HAP-1 (cell line): ENCODE results near the gene FBXO46.
"Not testable (repeated sequence)": the region's sequence is repeated elsewhere in the genome, so short reads cannot be mapped to it uniquely, and the experiment has no call there.

Experiments used
- DNase-seq, 2 experiments: peaks; one replicate each; pipeline ENCODE4 v3.0.0-alpha.2; 2016 to 2020; ENCODE audit warnings: low spot score in 2 of 2
- H3K27me3 ChIP-seq: fragments of 250-450 bp; sonication (Bioruptor Pico); 2 replicates; pipeline ENCODE4 v1.5.1; 2020; ENCODE audit warnings: low read depth, mild to moderate bottlenecking, moderate library complexity
- H3K36me3 ChIP-seq: fragments of 250-450 bp; sonication (Bioruptor Pico); replicated peaks from 2 replicates; pipeline ENCODE4 v1.5.1; 2020; ENCODE audit warnings: mild to moderate bottlenecking
- H3K4me1 ChIP-seq: fragments of 250-450 bp; sonication (Bioruptor Pico); 2 replicates; pipeline ENCODE4 v1.5.1; 2020; ENCODE audit warnings: mild to moderate bottlenecking
- H3K4me3 ChIP-seq: fragments of 250-450 bp; sonication (Bioruptor Pico); 2 replicates; pipeline ENCODE4 v1.5.1; 2020; ENCODE audit warnings: mild to moderate bottlenecking, moderate library complexity
- H3K9me3 ChIP-seq: fragments of 250-450 bp; sonication (Bioruptor Pico); 2 replicates; pipeline ENCODE4 v1.5.1; 2020; ENCODE audit warnings: mild to moderate bottlenecking, moderate library complexity
- in situ Hi-C: fragments of 300-500 bp; cut with MboI; formaldehyde crosslinking; loops from 3 replicates; pipeline ENCODE4 v1.14.3; 2020; ENCODE audit warnings: low sequenced_read_pairs, inconsistent platforms, mixed read lengths

FBXO46 gene

GRCh38 chr19:45728683-45729082, 2.0 kb downstream of the FBXO46 start:
- H3K4me1 ChIP-seq: peaks cover 12% of the 10 kb centered on the region
- H3K36me3 ChIP-seq, in situ Hi-C loops, H3K4me3 ChIP-seq, H3K27me3 ChIP-seq, H3K9me3 ChIP-seq, DNase-seq: not testable (repeated sequence)

- in situ Hi-C loops, H3K9me3 ChIP-seq, H3K4me1 ChIP-seq, H3K27me3 ChIP-seq, H3K4me3 ChIP-seq, DNase-seq: not testable (repeated sequence)
- H3K36me3 ChIP-seq: peaks cover 13% of the 10 kb centered on the region
These were observed 10.6 kb downstream of the FBXO46 start for GRCh38 chr19:45720065-45720464.

- Histone ChIP-seq H3K36me3 (peaks cover 10% of the 10 kb centered on the region), H3K4me3 (peak overlapping the region; percentile 61), H3K27me3 (no peaks in the 10 kb centered on the region), H3K9me3 (no peaks in the 10 kb centered on the region), H3K4me1 (peaks cover 8% of the 10 kb centered on the region)
- no peak for DNase-seq
- in situ Hi-C loops: no loop called here
These were observed 12.6 kb downstream of the FBXO46 start for GRCh38 chr19:45717983-45718650.

DNA sequence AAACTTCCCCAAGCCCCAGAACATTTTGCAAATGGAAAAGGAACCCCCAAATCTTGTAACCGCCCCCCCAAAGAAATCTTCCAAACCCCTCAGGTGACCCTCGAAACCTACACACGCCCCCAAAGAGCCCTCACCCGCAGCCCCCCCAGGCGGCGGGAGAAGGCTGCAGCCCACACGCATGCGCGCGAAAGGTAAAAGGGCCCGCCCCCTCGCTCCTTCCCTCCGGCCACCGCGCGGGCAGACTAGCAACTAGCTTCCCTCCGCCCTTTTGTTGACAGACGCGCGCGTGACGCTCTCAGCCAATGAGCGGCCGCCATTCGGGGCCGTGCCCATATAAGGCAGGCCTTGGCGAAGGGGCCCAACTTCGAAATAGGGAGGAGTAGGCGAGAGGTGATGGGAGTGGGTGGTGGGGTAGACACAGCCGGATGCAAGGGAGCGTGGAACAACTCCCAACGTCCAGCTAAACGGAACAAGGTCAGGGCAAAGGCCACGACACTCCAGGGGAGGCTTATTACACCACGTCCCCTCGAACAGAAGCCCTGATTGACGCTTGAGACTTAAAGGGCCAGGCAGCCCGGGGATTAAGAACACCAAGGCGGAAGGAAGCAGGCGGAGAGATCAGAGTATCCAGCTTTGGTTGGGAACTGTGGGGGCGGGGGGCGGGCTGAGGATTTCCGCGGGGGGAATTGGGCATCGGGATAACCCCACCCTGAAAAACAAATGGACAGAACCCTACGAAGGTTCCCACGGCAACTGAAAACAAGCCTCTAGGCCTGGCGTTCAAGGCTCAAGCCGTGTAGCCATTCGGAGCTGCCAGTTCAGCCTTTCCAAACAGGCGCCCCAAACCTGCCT, 13.3 kb downstream of the FBXO46 start:
- peaks cover 8% of the 10 kb centered on the region for H3K4me1 ChIP-seq
- H3K36me3 ChIP-seq: peaks cover 11% of the 10 kb centered on the region
- H3K27me3 ChIP-seq: no peaks in the 10 kb centered on the region
- DNase-seq: peak; percentile 98 to 99
- in situ Hi-C loops: no loop called here
- H3K4me3 ChIP-seq: peak overlapping the region; percentile 61
- H3K9me3 ChIP-seq: no peaks in the 10 kb centered on the region

DNA sequence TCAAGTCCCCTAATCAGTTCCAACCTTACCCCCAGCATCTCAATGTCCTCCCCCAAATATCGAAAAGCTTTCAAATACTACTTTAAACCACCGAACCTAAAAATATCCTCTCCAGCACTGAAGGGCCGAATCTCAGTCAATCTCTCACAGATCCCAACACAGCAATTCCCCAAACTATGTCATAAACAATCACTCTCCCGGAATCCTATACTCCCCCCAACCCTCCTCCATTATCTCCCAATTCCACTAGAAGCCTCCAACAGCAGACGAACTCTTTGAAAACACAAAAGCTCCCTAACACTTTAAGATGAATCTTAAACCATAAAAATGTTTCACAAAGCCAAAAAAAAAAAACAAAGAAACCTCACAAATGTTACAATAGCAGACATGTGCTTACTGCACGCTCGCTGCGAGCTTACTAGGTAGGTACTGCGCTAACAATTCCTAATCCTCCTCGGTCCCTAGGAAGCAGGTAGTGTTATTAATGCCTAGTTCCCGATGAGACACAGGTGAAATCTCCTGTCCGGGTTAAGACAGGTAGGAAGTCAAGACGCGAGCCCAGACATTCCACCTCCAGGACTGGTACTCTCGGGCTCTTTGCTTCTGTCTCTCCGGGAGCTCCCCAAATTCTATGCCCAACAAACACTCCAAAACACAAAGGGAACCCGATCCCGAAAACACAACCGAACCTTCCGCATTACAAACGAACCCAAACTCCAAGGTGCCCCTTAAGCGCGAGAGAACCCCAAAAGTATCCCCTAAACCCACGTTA, 14.2 kb downstream of the FBXO46 start:
- in situ Hi-C loops: no loop called here

DNA sequence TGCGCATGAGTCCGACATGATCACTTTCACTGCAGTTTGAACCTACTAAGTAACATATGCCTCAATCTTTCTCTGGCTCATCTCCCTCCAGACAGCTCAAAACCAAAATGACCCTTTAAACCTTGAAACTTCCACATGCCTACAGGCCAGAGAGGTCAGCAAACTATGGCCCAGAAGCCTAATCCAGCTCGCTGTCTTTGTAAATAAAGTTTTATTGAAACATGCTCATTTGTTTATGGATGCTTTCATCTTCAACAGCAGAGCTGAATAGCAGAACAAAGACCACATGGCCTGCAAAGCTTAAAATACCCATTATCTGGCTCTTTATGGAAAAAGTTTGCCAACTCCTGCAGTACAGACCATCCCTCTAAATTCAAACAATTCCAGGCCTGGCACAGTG, 15.6 kb downstream of the FBXO46 start:
- in situ Hi-C loops: no loop called here
- DNase-seq: no peak
- Histone ChIP-seq H3K27me3 (no peaks in the 10 kb centered on the region), H3K4me1 (peaks cover 8% of the 10 kb centered on the region), H3K36me3 (peaks cover 13% of the 10 kb centered on the region), H3K4me3 (no peak overlapping the region), H3K9me3 (no peaks in the 10 kb centered on the region)

More for the DNA sequence above, 14.2 kb downstream of the FBXO46 start:
- Histone ChIP-seq H3K27me3 (no peaks in the 10 kb centered on the region), H3K36me3 (peaks cover 13% of the 10 kb centered on the region), H3K4me1 (peaks cover 8% of the 10 kb centered on the region), H3K4me3 (peak overlapping the region; percentile 61), H3K9me3 (no peaks in the 10 kb centered on the region)
- DNase-seq: peak; percentile 33 to 39

DNA sequence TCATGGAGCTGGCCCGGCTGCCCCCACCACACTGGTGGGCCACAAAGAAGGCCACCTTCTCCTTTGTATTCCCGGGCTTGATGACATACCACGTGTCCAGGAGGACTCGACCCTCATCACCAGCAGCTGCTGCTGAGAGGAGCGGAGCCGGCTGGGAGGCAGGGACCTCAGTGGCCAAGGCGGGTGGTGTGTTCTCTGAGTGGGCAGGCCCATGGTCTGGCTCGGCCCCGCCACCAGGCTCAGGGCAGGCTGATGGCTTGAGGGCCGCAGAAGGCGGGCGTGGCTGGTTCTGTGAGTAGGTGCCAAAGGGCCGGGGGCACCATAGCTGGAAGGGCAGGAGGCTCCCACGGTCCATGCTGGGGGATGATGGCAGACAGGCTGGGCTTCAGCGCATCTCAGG, 17.6 kb downstream of the FBXO46 start:
- Histone ChIP-seq H3K9me3 (no peaks in the 10 kb centered on the region), H3K36me3 (peaks cover 13% of the 10 kb centered on the region), H3K4me1 (peaks cover 6% of the 10 kb centered on the region), H3K27me3 (no peaks in the 10 kb centered on the region), H3K4me3 (no peak overlapping the region)
- no peak for DNase-seq
- in situ Hi-C loops: no loop called here

DNA sequence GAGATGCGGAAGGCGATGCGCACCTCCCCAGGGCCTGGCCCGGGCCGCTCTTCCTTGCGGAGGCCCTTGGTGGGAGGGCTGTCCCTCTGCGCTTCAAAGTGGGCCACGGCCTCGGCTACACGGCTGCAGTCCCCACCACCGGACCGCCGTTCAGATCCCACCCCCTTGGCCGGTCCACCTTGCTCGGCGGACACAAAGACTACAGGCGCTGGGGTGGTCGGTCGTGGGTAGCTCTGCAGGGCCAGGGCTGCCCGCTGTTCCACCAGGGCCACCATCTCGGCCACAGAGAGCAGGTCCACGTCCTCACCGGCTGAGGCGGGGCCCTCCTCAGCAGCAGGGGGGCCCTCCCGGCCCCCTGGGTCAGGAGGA, 18.0 kb downstream of the FBXO46 start:
- Histone ChIP-seq H3K4me1 (peaks cover 3% of the 10 kb centered on the region), H3K4me3 (no peak overlapping the region), H3K9me3 (no peaks in the 10 kb centered on the region), H3K27me3 (no peaks in the 10 kb centered on the region), H3K36me3 (peaks cover 13% of the 10 kb centered on the region)
- in situ Hi-C loops: no loop called here
- DNase-seq: no peak

- in situ Hi-C loops: no loop called here
- peaks cover 13% of the 10 kb centered on the region for H3K36me3 ChIP-seq
- H3K27me3 ChIP-seq: no peaks in the 10 kb centered on the region
- no peak overlapping the region for H3K4me3 ChIP-seq
- H3K9me3 ChIP-seq: no peaks in the 10 kb centered on the region
- peaks cover 3% of the 10 kb centered on the region for H3K4me1 ChIP-seq
- DNase-seq: no peak
These were observed 18.6 kb downstream of the FBXO46 start for GRCh38 chr19:45711851-45712698.

GRCh38 chr19:45710356-45711130, 20.2 kb downstream of the FBXO46 start:
- H3K27me3 ChIP-seq: no peaks in the 10 kb centered on the region
- in situ Hi-C loops: no loop called here
- peaks cover 13% of the 10 kb centered on the region for H3K36me3 ChIP-seq
- no peak for DNase-seq
- no peaks in the 10 kb centered on the region for H3K4me1 ChIP-seq
- H3K9me3 ChIP-seq: no peaks in the 10 kb centered on the region
- no peak overlapping the region for H3K4me3 ChIP-seq

GRCh38 chr19:45705710-45706415, 24.8 kb downstream of the FBXO46 start:
- no peaks in the 10 kb centered on the region for H3K9me3 ChIP-seq
- in situ Hi-C loops: no loop called here
- peaks cover 29% of the 10 kb centered on the region for H3K36me3 ChIP-seq
- no peaks in the 10 kb centered on the region for H3K4me1 ChIP-seq
- no peaks in the 10 kb centered on the region for H3K27me3 ChIP-seq
- no peak overlapping the region for H3K4me3 ChIP-seq
- DNase-seq: no peak

GRCh38 chr19:45705115-45705514, 25.6 kb downstream of the FBXO46 start:
- Histone ChIP-seq H3K36me3 (peaks cover 29% of the 10 kb centered on the region), H3K4me3 (no peak overlapping the region), H3K27me3 (no peaks in the 10 kb centered on the region), H3K9me3 (no peaks in the 10 kb centered on the region), H3K4me1 (no peaks in the 10 kb centered on the region)
- in situ Hi-C loops: no loop called here
- no peak for DNase-seq
